Measurements from ENCODE around the gene KIF13A.

GRCh38 chr6:17861361-17861760, 126.1 kb downstream of the KIF13A start:
- TF ChIP-seq, protein P1, sequence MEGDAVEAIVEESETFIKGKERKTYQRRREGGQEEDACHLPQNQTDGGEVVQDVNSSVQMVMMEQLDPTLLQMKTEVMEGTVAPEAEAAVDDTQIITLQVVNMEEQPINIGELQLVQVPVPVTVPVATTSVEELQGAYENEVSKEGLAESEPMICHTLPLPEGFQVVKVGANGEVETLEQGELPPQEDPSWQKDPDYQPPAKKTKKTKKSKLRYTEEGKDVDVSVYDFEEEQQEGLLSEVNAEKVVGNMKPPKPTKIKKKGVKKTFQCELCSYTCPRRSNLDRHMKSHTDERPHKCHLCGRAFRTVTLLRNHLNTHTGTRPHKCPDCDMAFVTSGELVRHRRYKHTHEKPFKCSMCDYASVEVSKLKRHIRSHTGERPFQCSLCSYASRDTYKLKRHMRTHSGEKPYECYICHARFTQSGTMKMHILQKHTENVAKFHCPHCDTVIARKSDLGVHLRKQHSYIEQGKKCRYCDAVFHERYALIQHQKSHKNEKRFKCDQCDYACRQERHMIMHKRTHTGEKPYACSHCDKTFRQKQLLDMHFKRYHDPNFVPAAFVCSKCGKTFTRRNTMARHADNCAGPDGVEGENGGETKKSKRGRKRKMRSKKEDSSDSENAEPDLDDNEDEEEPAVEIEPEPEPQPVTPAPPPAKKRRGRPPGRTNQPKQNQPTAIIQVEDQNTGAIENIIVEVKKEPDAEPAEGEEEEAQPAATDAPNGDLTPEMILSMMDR (IDR thresholded peaks at IDR 0.05), result no peak
- no peak for TF ChIP-seq POLR2A (IDR thresholded peaks at IDR 0.05)
- no peak for TF ChIP-seq POLR2AphosphoS5 (IDR thresholded peaks at IDR 0.05)
